NCI-H460 (cell line): ENCODE results near the gene NXPH1. TPM values are rescaled to one million over a fixed set of nuclear protein-coding genes. Genes with fewer than 3 reads are reported as not detected.
A peak's percentile ranks its signal among the peaks of the same experiment; 100 is the strongest.

Source experiments
- DNase-seq: peaks from one replicate; pipeline ENCODE4 v3.0.0-alpha.2; 2016; ENCODE audit warnings: low read depth; ENCODE audit errors: extremely low read depth
- polyA plus RNA-seq: library from polyadenylated mRNA; depleted of rRNA; stranded (reverse); fragments of >200 nt; gene quantifications from 2 replicates; pipeline ENCODE4 v1.2.3, GENCODE V29; 2014; cell fraction: nucleus; rRNA removed
- total RNA-seq: library from RNA; depleted of rRNA; stranded (reverse); fragments of >200 nt; shearing (Covaris generic); gene quantifications from 2 replicates; pipeline ENCODE4 v1.2.3, GENCODE V29; 2014; rRNA removed

NXPH1 gene
- 1.1 and 2.4 TPM in 2 replicates for total RNA-seq
- 0.33 and 0.81 TPM in 2 replicates for polyA plus RNA-seq

DNA sequence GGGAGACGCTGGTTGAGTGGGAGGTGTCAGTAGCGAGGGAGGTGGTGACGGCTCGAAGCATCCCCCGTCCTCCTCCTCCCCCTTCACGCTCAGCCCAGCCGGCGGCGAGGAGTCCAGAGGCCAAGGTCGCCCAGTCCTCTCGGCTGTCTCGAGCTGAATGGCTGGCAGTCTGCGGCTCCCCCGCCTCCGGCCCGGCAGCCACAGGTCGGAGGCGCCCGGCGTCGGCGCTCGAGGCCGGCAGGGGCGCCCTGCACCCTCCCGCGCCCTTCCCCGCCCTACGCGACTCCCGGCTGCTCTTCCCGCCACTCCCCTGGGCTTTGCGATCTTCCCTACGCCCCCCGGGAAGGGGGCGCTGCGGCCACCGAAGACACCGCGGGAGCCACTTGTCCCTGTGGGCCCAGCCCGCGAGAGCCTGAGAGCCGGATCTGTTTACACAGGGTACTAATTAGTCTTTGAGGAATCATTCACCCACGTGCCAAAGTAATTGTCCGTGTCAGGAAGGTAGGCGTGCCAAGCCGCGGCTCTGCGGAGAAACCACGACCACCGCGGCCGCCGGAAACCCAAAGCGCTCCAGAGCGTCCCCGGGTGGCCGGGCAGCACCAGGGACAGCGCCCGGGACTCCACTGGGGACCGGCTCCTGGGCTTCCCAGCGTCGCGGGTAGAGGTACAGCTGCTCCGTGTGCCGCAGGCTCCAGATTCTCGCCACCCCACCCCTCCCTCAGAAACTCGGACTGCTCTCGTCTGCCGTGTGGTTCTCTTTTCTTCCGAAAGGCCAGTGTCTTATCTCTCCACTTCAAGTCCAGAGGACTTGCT lies at the start of gene NXPH1:
Gene NXPH1, plus strand, starts transcription at position 133 of the 813 bp plus-strand sequence.
- peak; percentile 38 for DNase-seq

DNA sequence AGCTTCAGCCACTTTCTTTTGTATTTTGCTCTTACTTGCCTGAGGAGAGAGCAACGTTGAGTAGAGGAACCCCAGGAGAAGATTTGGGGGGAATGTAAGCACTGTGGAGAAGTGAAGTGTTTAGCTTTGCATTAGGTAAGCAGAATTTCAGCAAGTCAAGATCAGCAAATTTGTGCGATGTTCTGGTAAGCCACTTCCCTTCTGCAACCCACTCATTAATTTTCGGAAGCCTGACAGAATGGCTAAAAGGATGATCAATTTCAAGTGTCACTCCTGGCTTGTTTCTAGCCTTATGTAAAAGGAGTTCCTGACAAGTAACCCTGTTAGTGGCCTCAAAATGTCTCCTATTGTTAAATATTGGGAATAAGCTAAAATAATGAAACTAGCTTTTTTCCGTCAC lies 48.5 kb upstream of the NXPH1 start:
- DNase-seq: no peak

DNA sequence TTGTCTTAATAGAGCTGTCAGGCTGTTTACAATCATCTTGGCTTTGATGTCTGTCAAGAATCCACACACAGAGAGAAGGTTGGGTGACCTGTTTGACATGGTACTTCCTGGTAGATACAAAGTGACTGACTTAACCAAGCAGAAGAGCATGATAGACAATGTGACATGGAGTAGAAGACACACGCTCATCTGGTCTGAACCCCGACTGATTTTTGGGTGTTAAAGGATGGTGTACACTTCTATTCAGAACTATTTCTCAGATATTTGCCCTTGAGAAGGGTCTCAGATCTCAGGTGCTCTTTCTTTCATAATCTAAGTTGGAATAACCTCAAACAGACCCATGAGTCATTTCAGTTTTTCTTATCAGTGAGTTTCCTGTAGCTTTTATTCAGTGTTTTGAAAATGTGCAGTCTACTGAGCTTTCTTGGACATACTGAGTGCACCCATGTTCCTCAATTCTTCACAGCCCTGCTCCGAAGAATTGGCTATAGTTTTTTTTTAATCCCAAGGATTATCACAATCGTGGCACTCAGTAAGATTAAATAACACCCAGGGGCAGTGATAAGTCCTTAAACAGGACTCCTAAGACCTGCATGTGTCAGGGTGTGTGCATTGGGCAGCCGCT lies 46.4 kb upstream of the NXPH1 start:
- no peak for DNase-seq

DNA sequence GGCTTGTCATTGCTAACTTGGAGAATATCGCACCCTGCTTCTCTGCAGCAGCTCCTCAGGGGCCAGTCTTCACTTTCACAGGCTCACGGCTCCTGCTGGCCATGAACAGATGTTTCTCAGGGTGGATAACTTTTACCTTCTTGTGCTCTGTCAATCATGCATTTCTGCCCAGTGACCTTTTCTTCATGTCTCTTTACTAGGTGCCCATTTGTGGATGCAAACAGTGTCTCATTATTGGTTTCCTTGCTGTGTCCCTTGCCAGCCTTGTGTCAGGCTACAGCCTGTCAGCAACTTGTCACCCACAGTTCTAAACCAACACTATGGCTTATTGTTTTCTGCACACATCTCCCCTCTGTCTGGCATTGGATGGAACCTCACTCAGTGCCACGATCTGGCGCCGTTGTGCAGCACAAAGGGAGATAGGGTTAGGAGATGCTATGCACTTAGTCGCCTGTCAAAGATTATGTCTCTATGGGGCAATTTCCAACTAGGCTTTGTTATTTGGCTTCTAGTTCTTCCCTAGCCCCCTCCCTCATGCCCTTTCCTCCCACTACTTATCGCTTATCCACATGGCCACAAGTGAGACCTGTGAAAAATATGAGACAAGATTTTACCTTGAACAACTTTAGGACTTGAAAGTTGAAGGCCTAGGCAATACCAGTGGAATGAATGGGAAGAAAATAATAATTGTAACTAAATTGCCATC lies 45.7 kb upstream of the NXPH1 start:
- DNase-seq: no peak

DNA sequence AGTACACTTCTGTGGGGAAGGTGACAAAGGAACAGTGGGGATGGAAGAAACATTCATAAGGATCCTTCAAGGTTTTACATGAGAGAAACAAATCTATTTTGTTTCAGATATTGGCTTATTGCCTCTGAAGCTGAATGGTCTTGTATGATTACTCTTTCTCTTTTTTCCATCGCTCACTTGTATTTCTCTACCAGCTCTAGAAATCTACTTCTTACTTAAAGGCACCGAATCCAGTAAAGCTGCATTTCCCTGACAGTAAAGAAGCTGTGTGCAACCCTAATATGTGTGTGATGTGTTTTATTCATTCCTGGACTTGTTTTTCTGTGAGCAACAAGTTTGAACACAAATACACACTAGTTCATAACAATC lies 45.2 kb upstream of the NXPH1 start:
- DNase-seq: no peak

DNA sequence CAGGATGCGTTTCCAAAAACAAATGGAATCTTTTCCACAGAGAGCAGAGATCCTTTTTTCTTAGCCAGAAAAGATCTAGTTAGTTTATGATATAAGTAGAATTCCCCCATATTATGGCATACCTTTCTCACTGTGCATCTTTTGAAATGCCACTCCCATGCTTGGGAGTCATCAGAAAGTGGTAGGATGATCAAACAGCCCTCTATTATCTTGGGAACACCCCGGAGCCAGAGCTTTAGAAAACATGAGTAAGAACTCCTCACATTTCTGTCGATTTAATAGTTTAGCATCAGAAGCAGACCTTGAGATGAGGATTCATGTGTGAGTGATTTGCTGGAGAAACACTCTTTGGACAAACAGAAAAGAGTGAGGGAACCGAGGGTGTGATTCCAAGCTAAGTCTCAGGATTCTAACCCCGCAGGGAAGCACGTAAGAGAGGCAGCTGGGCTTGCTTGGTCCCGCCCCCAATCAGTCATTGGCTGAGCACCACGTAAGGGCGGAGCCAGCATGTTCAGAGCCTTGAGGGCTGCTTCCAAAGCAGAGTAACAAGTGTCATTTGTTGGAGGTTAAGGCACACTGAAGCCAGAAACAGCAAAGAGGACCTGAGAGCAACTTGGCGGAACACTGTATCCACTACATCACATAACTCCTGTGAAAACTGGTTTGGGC lies 43.7 kb upstream of the NXPH1 start:
- peak; percentile 36 for DNase-seq

DNA sequence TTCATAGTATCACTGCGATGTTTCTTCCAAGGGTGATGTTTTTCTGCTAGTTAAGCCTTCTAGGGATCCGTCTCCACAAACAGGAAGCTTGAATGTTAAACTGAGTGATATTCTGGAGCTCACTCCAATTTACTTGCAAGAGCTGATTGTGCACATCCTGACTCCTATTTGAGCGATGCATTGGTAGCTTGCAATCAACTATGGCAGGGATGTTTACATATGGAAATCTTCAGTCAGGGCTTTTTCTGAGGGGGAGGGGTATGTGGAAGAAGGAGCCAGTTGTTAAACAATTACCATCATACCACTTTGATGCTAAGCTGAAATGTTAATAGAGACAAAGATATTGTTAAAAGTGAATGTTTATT lies 43.2 kb upstream of the NXPH1 start:
- no peak for DNase-seq

DNA sequence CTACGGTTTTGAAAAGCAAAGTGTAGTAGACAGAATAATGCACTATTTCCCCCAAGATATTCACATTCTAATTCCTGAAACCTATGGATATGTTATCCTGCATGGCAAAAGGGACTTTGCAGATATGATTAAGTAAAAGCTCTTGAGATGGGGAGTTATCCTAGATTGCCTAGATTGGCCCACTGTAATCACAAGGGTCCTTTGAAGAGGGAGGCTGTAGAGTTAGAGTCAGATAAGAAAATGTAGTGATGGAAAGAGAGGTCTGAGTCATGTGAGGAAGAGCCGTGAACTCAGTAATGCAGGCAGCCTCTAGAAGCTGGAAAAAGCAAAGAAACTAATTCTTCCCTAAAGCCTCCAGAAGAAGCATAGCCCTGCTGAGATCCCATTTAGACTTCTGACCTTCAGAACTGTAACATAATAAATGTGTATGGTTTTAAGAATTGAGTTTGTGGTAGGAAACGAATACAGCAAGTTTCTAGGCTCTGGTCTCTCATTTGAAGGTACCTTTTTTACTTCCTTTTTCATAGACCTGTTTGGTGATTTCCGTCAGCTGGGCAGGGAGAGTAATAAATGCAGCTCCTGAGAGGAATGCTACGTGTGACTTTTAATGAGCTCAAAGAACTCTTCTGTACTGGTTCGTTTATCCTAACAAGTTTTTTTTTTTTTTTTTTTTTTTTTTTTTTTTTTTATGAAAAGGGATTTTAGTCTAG lies 41.9 kb upstream of the NXPH1 start:
- DNase-seq: no peak

DNA sequence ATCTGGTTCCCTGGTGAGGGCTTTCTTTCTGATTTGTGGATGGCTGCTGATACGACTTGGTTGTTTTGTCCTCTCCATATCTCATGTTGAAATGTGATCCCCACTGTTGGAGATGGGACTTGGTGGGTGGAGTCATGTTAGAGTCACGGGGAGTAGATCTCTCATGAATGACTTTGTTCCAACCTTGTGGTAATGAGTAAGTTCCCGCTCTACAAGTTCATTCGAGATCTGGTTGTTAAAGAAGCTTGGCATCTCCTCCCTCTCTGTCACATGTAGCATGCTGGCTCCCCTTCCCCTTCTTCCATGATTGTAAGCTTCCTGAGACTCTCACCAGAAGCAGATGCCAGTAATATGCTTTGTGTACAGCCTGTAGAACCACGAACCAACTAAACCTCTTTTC lies 37.1 kb upstream of the NXPH1 start:
- no peak for DNase-seq

DNA sequence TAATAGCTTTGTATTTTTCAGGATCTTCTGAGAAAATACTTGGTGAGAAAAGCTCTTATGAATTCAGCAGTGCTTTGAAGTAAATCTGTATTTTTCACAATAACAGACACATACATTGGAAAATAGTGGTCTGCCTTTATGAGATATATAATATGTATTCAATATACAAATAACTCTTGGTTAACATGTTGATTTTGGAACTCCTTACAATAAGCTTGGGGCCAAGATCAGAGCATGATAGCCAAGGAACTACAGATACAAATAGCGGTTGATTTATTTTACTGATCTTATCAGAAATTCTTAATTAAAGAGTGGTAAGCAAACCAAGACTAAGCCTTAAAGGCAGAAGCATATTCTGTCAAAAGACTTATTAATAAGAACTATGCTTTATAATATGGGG lies 24.5 kb upstream of the NXPH1 start:
- no peak for DNase-seq

DNA sequence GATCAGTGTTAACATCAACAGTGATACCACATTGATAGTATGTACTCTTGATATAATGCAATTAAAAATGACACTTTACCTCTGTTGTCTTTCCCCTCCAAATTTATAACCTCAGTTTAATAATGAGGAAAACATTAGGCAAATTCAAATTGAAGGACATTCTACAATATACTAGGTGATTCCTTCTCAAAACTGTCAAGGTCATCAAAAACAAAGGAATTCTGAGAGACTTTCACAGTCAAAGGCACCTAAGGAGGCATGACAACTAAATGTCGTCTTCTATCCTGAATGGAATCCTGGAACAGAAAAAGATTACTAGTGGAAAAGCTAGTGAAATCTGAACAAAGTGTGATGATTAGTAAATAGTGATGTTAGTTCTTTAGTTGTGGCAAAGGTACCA lies 22.3 kb upstream of the NXPH1 start:
- DNase-seq: no peak

DNA sequence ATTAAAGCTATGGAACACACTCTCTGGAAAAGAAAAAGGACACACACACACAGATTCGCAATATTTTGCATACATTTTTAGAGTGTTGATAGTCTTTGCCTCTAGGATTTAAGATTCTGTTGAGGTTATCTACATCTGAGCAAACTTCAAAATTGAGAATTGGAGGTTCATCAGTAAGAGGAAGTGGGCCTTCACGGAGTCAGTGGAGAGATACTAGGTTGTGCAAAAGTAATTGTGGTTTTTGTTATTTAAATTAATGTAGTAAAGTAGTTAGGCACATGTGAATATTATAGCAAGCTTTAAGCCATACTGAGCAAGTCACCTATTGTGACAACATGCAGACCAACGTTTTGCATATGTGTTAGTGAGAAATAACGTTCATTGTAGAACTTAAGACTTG lies 19.8 kb upstream of the NXPH1 start:
- DNase-seq: no peak

DNA sequence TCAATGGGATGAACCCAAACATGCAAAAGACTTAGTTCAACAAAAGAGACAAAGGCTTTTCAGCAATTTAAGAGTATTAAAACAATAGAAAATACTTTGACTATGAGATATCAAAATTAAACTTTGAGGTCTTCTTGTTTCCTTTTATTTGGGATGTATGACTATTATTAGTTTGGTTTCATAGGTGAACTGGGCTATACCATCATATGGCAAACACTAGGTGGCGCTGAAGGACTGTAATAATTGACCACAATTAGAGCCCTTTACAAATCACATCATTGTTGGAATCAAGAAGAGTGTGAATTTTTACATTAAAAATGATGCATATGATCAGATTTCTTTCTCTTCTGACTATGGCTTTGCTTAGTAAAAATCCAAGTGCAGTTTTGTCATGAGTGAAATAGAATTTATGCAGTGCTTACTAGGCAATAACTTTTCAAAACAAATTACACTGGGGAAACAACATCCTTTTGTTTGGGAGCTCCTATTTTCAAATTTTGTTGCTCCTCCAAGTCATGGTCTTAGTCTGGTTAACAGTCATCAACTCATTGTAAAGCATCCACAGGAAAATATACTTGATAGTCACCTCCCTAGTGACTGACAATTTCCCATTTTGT lies 14.7 kb upstream of the NXPH1 start:
- DNase-seq: peak; percentile 77

DNA sequence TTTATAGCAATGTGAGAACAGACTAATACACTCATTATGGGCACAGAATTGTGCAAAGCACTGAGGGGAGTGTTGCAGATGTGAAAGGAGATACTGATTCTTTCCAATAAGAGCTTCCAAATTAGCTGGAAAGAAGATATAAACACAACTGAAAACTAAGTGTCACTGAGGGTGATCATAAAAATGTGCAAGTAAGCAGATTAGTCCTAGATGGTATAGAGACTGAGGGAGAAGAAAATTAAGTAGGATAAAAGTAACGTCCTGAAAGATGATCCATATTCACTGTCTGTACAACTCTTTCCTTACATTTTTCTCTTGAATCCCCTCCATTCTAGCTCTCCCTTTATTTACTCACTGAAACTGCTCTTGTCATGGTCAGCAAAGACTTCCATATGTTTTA lies 11.2 kb upstream of the NXPH1 start:
- no peak for DNase-seq

DNA sequence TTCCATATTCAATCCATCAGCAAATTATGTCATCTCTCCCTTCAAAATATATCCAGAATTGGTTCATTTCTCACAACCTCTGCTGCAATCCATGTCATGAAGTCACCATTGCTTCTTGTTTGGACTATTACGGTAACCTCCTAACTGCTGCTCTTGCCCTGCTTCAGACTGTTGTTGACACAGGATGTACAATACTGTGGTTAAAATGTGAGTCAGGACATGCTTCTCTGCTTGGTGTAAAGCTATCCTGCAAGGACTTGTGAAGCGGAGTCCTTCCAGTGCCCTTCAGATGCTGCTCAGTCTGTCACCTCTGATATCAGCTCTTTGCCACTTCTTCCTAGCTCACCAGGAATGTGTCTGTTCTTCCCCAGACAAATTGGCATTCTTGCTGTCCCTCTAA lies 10.4 kb upstream of the NXPH1 start:
- DNase-seq: peak; percentile 74

DNA sequence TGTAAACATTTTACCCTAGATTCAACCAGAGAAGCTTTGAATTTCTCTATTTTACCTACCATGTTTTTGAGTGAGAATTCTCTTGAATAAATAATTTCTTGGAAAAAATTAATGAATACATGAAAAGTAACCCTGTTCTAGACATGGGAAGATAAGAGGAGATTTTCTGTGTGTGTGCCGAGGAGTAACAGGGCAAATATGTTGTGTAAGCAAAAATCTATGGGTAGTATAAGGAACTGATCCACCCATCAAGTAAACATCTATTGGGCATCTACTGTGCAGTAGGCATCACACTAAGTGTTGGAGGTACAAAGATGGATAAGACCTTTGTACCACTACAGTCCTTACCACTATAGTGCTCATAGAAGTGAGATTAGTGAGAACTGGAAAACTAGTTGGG lies 8.2 kb upstream of the NXPH1 start:
- no peak for DNase-seq

DNA sequence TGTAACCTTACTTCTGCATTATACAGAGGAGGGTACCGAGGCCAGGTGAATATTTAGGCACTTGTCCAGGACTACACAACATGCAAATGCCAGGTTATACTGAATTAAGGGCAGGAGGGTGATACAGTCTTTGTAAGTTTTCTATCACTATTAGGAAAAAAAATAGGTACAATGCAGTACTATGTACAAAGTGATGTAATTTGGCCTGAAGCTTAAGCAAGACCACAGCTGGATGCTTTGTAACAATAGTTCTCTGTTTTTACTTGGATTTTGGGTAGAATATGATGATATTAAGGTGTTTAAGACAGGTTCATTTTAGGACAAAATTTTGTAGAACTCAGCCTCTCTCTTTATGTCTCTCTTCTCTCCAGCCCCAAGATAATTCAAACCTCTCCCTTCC lies 2.8 kb upstream of the NXPH1 start:
- DNase-seq: no peak

DNA sequence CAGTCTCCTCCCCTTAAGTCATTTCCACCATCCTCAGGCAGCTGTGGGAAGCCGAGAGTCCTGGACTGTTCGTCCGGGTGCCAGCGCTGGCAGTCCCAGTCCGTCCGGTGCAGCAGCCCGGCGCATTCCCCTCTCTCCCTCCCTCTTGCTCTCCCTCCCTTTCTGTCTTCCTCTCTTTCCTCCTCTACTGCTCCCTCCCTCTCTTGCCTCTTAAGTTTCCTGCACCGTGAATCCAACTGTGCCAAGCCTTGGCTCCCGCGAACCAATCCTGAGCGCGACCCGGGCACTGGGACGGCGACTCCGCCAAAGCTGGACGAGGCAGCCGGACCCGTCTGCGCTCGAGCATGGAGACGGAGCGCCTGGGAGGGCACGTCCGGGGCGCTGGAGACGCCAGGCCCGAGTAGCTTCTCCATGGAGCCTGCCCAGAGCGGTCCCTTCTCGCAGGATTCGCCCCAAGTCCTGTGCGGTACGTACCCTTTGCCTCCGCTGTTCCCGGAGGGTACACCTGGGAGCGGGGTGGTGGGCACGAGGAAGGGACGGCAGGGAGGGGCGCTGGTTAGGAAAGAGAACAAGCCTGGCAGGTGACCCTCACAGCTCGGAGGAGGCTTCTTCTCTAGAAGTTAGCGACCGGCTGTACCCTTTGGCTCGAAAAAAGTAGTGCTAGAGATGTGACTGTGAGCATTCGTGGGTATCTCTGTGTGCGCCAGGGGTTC lies 1.0 kb downstream of the NXPH1 start:
- DNase-seq: no peak

DNA sequence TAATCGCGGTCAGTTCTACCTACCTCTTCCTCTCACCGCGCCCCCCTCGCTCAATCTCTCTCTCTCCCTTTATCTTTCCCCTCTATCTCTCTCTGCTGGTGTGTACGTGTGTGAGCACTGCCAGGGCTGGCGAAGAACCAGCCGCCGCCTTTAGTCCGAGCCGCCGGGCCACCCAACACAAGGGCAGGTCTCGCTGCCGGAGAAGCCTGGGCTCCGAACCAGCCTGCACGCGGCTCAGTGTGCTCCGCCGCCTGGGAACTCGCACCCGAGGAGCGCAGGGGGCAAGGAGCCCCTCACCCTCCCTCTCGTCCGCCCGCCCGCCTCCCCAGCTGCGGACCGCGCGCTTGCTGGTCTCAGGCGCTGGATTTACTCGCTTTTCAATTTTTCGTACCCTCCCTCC lies 1.7 kb downstream of the NXPH1 start:
- no peak for DNase-seq
